ENCODE data around the gene RELL2.

GRCh38 chr5:141681695-141682641, 45.2 kb downstream of the RELL2 start, which contains the start of gene ARAP3:
- TF ChIP-seq POLR2A (IDR thresholded peaks at IDR 0.05), result peak in 1 of 4 donors; percentile 25
- peak in 1 of 2 donors; percentile 54 for TF ChIP-seq POLR2AphosphoS5 (IDR thresholded peaks at IDR 0.05)
- TF ChIP-seq, protein P1, sequence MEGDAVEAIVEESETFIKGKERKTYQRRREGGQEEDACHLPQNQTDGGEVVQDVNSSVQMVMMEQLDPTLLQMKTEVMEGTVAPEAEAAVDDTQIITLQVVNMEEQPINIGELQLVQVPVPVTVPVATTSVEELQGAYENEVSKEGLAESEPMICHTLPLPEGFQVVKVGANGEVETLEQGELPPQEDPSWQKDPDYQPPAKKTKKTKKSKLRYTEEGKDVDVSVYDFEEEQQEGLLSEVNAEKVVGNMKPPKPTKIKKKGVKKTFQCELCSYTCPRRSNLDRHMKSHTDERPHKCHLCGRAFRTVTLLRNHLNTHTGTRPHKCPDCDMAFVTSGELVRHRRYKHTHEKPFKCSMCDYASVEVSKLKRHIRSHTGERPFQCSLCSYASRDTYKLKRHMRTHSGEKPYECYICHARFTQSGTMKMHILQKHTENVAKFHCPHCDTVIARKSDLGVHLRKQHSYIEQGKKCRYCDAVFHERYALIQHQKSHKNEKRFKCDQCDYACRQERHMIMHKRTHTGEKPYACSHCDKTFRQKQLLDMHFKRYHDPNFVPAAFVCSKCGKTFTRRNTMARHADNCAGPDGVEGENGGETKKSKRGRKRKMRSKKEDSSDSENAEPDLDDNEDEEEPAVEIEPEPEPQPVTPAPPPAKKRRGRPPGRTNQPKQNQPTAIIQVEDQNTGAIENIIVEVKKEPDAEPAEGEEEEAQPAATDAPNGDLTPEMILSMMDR (IDR thresholded peaks at IDR 0.05), result no peak
